Suprapubic skin (tissue), 3 donors: ENCODE results near the gene NKAIN4.

Source experiments
- CTCF ChIP-seq, 2 donors: fragments of 200-600 bp in 1 of 2; fragments of 450-650 bp in 1 of 2; sonication (generic) in 1 of 2; IDR thresholded peaks; one replicate each; pipeline ENCODE4 v1.5.1; 2016 to 2019; ENCODE audit warnings: antibody characterized with exemption in 2 of 2, mild to moderate bottlenecking in 1 of 2, moderate library complexity in 1 of 2
- EP300 ChIP-seq: sonication (generic); formaldehyde crosslinking; IDR thresholded peaks from one replicate; pipeline ENCODE4 v1.6.1; 2017; ENCODE audit warnings: antibody characterized with exemption
- POLR2A ChIP-seq, 2 donors: fragments of 450-650 bp; IDR thresholded peaks; one replicate each; pipeline ENCODE4 v1.6.1; 2017; ENCODE audit warnings: antibody characterized with exemption in 2 of 2, mild to moderate bottlenecking in 2 of 2, moderate library complexity in 2 of 2

GRCh38 chr20:63293871-63294535 lies 39.7 kb upstream of the NKAIN4 start:
- TF ChIP-seq CTCF (IDR thresholded peaks at IDR 0.05) (no peak), POLR2A (IDR thresholded peaks at IDR 0.05) (no peak), EP300 (no peak)
